GM19395 (cell line): ENCODE results near the gene OLR1.
"Not testable (repeated sequence)": the region's sequence is repeated elsewhere in the genome, so short reads cannot be mapped to it uniquely, and the experiment has no call there.

Experiments used
- ATAC-seq: cut with Tn5 transposase; IDR thresholded peaks from one replicate; pipeline ENCODE4 v1.9.1; 2021; ENCODE audit warnings: mild to moderate bottlenecking, moderate library complexity; ENCODE audit not compliant: unreplicated experiment

OLR1 gene

GRCh38 chr12:10191865-10192264, 19.9 kb upstream of the OLR1 start:
- no peak for ATAC-seq

GRCh38 chr12:10190558-10191388, 18.8 kb upstream of the OLR1 start:
- peak; percentile 86 for ATAC-seq

GRCh38 chr12:10189653-10190052, 17.7 kb upstream of the OLR1 start:
- ATAC-seq, result no peak

- not testable (repeated sequence) for ATAC-seq
Observed at GRCh38 chr12:10186958-10187357, 15.0 kb upstream of the OLR1 start.

GRCh38 chr12:10186299-10186698, 14.4 kb upstream of the OLR1 start:
- no peak for ATAC-seq

GRCh38 chr12:10184261-10184843, 12.4 kb upstream of the OLR1 start:
- no peak for ATAC-seq

GRCh38 chr12:10182354-10183049, 10.6 kb upstream of the OLR1 start:
- ATAC-seq, result no peak

GRCh38 chr12:10179776-10180181, 7.8 kb upstream of the OLR1 start:
- ATAC-seq, result no peak

- no peak for ATAC-seq
Observed at GRCh38 chr12:10178821-10179220, 6.9 kb upstream of the OLR1 start, which contains the start of gene TMEM52B. TSS of gene TMEM52B (plus strand) at chr12:10179032. CDS start at chr12:10179575, 543 bp downstream.

GRCh38 chr12:10175846-10176636, 4.1 kb upstream of the OLR1 start:
- no peak for ATAC-seq

- ATAC-seq, result no peak
Observed at GRCh38 chr12:10174986-10175614, 3.2 kb upstream of the OLR1 start.

GRCh38 chr12:10170216-10170615, 1.7 kb downstream of the OLR1 start:
- ATAC-seq, result no peak

GRCh38 chr12:10169104-10169503, 2.8 kb downstream of the OLR1 start:
- ATAC-seq, result no peak

GRCh38 chr12:10167599-10167998, 4.3 kb downstream of the OLR1 start:
- ATAC-seq, result no peak

GRCh38 chr12:10165421-10165820, 6.5 kb downstream of the OLR1 start:
- no peak for ATAC-seq

- no peak for ATAC-seq
Observed at GRCh38 chr12:10163084-10163483, 8.8 kb downstream of the OLR1 start.

- ATAC-seq, result no peak
Observed at GRCh38 chr12:10160617-10161385, 11.1 kb downstream of the OLR1 start.

GRCh38 chr12:10159280-10159679, 12.7 kb downstream of the OLR1 start:
- ATAC-seq, result no peak

- no peak for ATAC-seq
Observed at GRCh38 chr12:10158406-10158805, 13.5 kb downstream of the OLR1 start.

- no peak for ATAC-seq
Observed at GRCh38 chr12:10155966-10156365, 16.0 kb downstream of the OLR1 start.
